ENCODE measurements around the gene SERGEF. TPM values are rescaled to one million over a fixed set of nuclear protein-coding genes. Genes with fewer than 3 reads are reported as not detected.

Gene SERGEF
- total and polyA plus RNA-seq, 4 donors, result 12.0 to 17.9 (median 13.4) TPM

DNA sequence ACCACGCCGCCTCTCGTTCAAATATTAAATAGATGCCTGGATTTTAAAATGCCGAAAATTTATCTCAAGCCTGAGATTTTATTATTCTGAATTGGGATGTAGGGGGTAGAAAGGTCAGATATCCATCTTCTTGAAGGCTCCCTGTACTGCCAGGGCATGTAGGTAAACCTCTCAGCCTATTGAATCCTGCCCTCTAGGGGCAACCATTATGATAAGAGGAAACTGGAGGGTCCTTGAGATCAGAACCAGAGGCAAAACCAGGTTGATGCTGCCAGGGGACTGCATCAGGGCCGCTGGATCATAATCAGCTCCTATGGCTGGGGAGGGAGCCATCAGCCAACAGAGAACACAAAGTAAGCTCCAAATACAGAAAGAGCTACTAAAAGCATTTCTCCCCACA, 185.8 kb downstream of the SERGEF start:
- no peak overlapping the region for H3K4me3 ChIP-seq (ENCODE audit: low read depth in 1 of 3, low read length in 3 of 3)
- WGBS, result 97% methylated on average over 5 of the region's 5 CpGs
- peaks cover 0 to 2% (median 0%) of the 10 kb centered on the region in 4 donors for H3K4me1 ChIP-seq (ENCODE audit: control insufficient read depth in 4 of 4, insufficient read depth in 4 of 4, low read length in 3 of 4)
- H3K27me3 ChIP-seq (ENCODE audit: control insufficient read depth in 4 of 4, insufficient read depth in 4 of 4, low read length in 3 of 4), result no peaks in the 10 kb centered on the region
- no peak for TF ChIP-seq ZBTB33 (IDR thresholded peaks at IDR 0.05)
- TF ChIP-seq RAD21 (IDR thresholded peaks at IDR 0.05), result peak in 1 of 2 donors; percentile 43
- DNase-seq (ENCODE audit: low spot score), result no peak
- no peaks in the 10 kb centered on the region for H3K36me3 ChIP-seq (ENCODE audit: control insufficient read depth in 4 of 4, insufficient read depth in 3 of 4, low read depth in 1 of 4, low read length in 3 of 4)
- H3K9ac ChIP-seq (ENCODE audit: low read depth in 1 of 2, low read length in 2 of 2), result no peak overlapping the region
- no peak overlapping the region for H3K27ac ChIP-seq (ENCODE audit: low read depth in 1 of 2, low read length in 2 of 2)
- H3K9me3 ChIP-seq (ENCODE audit: control insufficient read depth in 4 of 4, low read length in 3 of 4), result no peaks in the 10 kb centered on the region

GRCh38 chr11:17822401-17822781, 190.5 kb downstream of the SERGEF start:
- WGBS, result 88% methylated on average over 5 of the region's 5 CpGs
- no peak for TF ChIP-seq TAF1 (conservative IDR thresholded peaks at IDR 0.05)
- TF ChIP-seq RXRA (IDR thresholded peaks at IDR 0.05), result no peak
- TF ChIP-seq FOXA2 (IDR thresholded peaks at IDR 0.05), result no peak
- TF ChIP-seq NR2F2 (IDR thresholded peaks at IDR 0.05), result no peak
- no peak for TF ChIP-seq FOXA1 (IDR thresholded peaks at IDR 0.05)
- TF ChIP-seq RAD21 (IDR thresholded peaks at IDR 0.05), result no peak
- TF ChIP-seq HNF4A (conservative IDR thresholded peaks at IDR 0.05), result no peak
- TF ChIP-seq ZBTB33 (IDR thresholded peaks at IDR 0.05), result no peak
- TF ChIP-seq EGR1 (IDR thresholded peaks at IDR 0.05; ENCODE audit: low read depth in 2 of 2), result no peak
- no peak for TF ChIP-seq REST (IDR thresholded peaks at IDR 0.05)
- TF ChIP-seq, protein P1, sequence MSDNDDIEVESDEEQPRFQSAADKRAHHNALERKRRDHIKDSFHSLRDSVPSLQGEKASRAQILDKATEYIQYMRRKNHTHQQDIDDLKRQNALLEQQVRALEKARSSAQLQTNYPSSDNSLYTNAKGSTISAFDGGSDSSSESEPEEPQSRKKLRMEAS (IDR thresholded peaks at IDR 0.05), result no peak
- TF ChIP-seq YY1 (IDR thresholded peaks at IDR 0.05), result no peak
- no peak for TF ChIP-seq GABPA (IDR thresholded peaks at IDR 0.05 in 1 of 2, conservative IDR thresholded peaks at IDR 0.05 in 1 of 2)
- no peak for TF ChIP-seq HNF4G (IDR thresholded peaks at IDR 0.05)
- TF ChIP-seq, protein P2, sequence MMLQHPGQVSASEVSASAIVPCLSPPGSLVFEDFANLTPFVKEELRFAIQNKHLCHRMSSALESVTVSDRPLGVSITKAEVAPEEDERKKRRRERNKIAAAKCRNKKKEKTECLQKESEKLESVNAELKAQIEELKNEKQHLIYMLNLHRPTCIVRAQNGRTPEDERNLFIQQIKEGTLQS (IDR thresholded peaks at IDR 0.05), result no peak
- no peak for TF ChIP-seq SP1 (IDR thresholded peaks at IDR 0.05)
- TF ChIP-seq JUND (IDR thresholded peaks at IDR 0.05), result no peak
- TF ChIP-seq CTCF (IDR thresholded peaks at IDR 0.05; ENCODE audit: low read depth, low read length, missing input control), result no peak

More at GRCh38 chr11:17822401-17822781, 190.5 kb downstream of the SERGEF start:
- Histone ChIP-seq H3K27me3 (ENCODE audit: control insufficient read depth in 4 of 4, insufficient read depth in 4 of 4, low read length in 3 of 4) (no peaks in the 10 kb centered on the region), H3K36me3 (ENCODE audit: control insufficient read depth in 4 of 4, insufficient read depth in 3 of 4, low read depth in 1 of 4, low read length in 3 of 4) (no peaks in the 10 kb centered on the region), H3K9me3 (ENCODE audit: control insufficient read depth in 4 of 4, low read length in 3 of 4) (no peaks in the 10 kb centered on the region), H3K9ac (ENCODE audit: low read depth in 1 of 2, low read length in 2 of 2) (peak overlapping the region in 1 of 2 donors; percentile 4), H3K4me1 (ENCODE audit: control insufficient read depth in 4 of 4, insufficient read depth in 4 of 4, low read length in 3 of 4) (no peaks in the 10 kb centered on the region), H3K27ac (ENCODE audit: low read depth in 1 of 2, low read length in 2 of 2) (no peak overlapping the region), H3K4me3 (ENCODE audit: low read depth in 1 of 3, low read length in 3 of 3) (no peak overlapping the region)
- no peak for DNase-seq (ENCODE audit: low spot score)
